ENCODE measurements around the gene DAAM2. TPM values are rescaled to one million over a fixed set of nuclear protein-coding genes. Genes with fewer than 3 reads are reported as not detected.

DAAM2 gene
- polyA plus RNA-seq, 1 of the 3 experiments (the other 2 are of a cell fraction): 0.20 TPM

DNA sequence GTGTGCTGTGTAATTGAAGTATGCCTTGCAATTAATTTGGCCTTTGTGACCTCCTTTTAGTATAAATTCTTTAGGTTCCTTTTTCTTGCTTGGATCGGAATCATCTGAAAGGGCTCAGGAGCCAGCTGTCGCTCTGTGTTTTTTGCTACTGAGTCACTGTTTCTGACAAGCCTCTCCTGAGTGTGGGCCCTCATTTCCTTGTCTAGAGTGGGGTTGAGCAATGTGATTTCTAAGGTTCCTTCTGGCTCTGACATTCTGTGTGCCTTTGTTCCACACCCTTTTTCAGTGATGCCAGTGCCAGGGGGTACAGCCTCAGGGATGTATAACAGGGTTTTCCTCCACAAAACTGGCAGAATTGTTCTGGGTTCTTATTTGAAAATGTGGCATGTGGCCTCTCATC lies 26.5 kb downstream of the DAAM2 start:
- no peak for DNase-seq
- TF ChIP-seq FOXJ3 (CRISPR knock-in tag; IDR thresholded peaks at IDR 0.05) (no peak), RXRA (IDR thresholded peaks at IDR 0.05; ENCODE audit: borderline replicate concordance, low read depth) (no peak), NFIC (IDR thresholded peaks at IDR 0.05; ENCODE audit: borderline replicate concordance) (no peak), SMC3 (IDR thresholded peaks at IDR 0.05; ENCODE audit: low read depth, low read length) (no peak), POLR2AphosphoS5 (IDR thresholded peaks at IDR 0.05; ENCODE audit: low read depth, low read length) (no peak), MEF2A (IDR thresholded peaks at IDR 0.05; ENCODE audit: borderline replicate concordance, low read depth) (no peak), NRF1 (IDR thresholded peaks at IDR 0.05; ENCODE audit: low read depth, low read length) (no peak), EZH2phosphoT487 (IDR thresholded peaks at IDR 0.05; ENCODE audit: borderline replicate concordance, low read depth) (no peak), TEAD4 (IDR thresholded peaks at IDR 0.05; ENCODE audit: borderline replicate concordance, insufficient read depth) (no peak), FOXM1 (IDR thresholded peaks at IDR 0.05; ENCODE audit: low read depth) (no peak), MXI1 (IDR thresholded peaks at IDR 0.05; ENCODE audit: low read depth, low read length) (no peak), RCOR1 (IDR thresholded peaks at IDR 0.05; ENCODE audit: low read length) (no peak)
- TF ChIP-seq, protein P1, sequence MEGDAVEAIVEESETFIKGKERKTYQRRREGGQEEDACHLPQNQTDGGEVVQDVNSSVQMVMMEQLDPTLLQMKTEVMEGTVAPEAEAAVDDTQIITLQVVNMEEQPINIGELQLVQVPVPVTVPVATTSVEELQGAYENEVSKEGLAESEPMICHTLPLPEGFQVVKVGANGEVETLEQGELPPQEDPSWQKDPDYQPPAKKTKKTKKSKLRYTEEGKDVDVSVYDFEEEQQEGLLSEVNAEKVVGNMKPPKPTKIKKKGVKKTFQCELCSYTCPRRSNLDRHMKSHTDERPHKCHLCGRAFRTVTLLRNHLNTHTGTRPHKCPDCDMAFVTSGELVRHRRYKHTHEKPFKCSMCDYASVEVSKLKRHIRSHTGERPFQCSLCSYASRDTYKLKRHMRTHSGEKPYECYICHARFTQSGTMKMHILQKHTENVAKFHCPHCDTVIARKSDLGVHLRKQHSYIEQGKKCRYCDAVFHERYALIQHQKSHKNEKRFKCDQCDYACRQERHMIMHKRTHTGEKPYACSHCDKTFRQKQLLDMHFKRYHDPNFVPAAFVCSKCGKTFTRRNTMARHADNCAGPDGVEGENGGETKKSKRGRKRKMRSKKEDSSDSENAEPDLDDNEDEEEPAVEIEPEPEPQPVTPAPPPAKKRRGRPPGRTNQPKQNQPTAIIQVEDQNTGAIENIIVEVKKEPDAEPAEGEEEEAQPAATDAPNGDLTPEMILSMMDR (IDR thresholded peaks at IDR 0.05): no peak
- TF ChIP-seq, protein P2, sequence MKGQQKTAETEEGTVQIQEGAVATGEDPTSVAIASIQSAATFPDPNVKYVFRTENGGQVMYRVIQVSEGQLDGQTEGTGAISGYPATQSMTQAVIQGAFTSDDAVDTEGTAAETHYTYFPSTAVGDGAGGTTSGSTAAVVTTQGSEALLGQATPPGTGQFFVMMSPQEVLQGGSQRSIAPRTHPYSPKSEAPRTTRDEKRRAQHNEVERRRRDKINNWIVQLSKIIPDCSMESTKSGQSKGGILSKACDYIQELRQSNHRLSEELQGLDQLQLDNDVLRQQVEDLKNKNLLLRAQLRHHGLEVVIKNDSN (IDR thresholded peaks at IDR 0.05; ENCODE audit: borderline replicate concordance, low read depth): no peak
- TF ChIP-seq, protein P3, sequence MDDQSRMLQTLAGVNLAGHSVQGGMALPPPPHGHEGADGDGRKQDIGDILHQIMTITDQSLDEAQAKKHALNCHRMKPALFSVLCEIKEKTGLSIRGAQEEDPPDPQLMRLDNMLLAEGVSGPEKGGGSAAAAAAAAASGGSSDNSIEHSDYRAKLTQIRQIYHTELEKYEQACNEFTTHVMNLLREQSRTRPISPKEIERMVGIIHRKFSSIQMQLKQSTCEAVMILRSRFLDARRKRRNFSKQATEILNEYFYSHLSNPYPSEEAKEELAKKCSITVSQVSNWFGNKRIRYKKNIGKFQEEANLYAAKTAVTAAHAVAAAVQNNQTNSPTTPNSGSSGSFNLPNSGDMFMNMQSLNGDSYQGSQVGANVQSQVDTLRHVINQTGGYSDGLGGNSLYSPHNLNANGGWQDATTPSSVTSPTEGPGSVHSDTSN (IDR thresholded peaks at IDR 0.05): no peak
- TF ChIP-seq, protein P4, sequence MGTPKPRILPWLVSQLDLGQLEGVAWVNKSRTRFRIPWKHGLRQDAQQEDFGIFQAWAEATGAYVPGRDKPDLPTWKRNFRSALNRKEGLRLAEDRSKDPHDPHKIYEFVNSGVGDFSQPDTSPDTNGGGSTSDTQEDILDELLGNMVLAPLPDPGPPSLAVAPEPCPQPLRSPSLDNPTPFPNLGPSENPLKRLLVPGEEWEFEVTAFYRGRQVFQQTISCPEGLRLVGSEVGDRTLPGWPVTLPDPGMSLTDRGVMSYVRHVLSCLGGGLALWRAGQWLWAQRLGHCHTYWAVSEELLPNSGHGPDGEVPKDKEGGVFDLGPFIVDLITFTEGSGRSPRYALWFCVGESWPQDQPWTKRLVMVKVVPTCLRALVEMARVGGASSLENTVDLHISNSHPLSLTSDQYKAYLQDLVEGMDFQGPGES (IDR thresholded peaks at IDR 0.05; ENCODE audit: low read depth, low read length): no peak
- TF ChIP-seq, protein P5, sequence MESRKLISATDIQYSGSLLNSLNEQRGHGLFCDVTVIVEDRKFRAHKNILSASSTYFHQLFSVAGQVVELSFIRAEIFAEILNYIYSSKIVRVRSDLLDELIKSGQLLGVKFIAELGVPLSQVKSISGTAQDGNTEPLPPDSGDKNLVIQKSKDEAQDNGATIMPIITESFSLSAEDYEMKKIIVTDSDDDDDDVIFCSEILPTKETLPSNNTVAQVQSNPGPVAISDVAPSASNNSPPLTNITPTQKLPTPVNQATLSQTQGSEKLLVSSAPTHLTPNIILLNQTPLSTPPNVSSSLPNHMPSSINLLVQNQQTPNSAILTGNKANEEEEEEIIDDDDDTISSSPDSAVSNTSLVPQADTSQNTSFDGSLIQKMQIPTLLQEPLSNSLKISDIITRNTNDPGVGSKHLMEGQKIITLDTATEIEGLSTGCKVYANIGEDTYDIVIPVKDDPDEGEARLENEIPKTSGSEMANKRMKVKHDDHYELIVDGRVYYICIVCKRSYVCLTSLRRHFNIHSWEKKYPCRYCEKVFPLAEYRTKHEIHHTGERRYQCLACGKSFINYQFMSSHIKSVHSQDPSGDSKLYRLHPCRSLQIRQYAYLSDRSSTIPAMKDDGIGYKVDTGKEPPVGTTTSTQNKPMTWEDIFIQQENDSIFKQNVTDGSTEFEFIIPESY (IDR thresholded peaks at IDR 0.05; ENCODE audit: borderline replicate concordance, low read depth): no peak
- TF ChIP-seq, protein P6, sequence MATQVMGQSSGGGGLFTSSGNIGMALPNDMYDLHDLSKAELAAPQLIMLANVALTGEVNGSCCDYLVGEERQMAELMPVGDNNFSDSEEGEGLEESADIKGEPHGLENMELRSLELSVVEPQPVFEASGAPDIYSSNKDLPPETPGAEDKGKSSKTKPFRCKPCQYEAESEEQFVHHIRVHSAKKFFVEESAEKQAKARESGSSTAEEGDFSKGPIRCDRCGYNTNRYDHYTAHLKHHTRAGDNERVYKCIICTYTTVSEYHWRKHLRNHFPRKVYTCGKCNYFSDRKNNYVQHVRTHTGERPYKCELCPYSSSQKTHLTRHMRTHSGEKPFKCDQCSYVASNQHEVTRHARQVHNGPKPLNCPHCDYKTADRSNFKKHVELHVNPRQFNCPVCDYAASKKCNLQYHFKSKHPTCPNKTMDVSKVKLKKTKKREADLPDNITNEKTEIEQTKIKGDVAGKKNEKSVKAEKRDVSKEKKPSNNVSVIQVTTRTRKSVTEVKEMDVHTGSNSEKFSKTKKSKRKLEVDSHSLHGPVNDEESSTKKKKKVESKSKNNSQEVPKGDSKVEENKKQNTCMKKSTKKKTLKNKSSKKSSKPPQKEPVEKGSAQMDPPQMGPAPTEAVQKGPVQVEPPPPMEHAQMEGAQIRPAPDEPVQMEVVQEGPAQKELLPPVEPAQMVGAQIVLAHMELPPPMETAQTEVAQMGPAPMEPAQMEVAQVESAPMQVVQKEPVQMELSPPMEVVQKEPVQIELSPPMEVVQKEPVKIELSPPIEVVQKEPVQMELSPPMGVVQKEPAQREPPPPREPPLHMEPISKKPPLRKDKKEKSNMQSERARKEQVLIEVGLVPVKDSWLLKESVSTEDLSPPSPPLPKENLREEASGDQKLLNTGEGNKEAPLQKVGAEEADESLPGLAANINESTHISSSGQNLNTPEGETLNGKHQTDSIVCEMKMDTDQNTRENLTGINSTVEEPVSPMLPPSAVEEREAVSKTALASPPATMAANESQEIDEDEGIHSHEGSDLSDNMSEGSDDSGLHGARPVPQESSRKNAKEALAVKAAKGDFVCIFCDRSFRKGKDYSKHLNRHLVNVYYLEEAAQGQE (IDR thresholded peaks at IDR 0.05; ENCODE audit: low read depth, low read length): no peak
- Histone ChIP-seq H3K79me2 (ENCODE audit: insufficient read depth) (no peaks in the 10 kb centered on the region), H3F3A (replicated peaks; ENCODE audit: insufficient read depth) (no peaks in the 10 kb centered on the region), H3K9me3 (no peaks in the 10 kb centered on the region), H4K20me1 (ENCODE audit: insufficient read depth) (no peaks in the 10 kb centered on the region), H3K9me2 (no peaks in the 10 kb centered on the region), H3K4me1 (ENCODE audit: control insufficient read depth in 1 of 2, insufficient read depth in 2 of 2, low read depth in 1 of 2, low read length in 1 of 2) (peaks cover 0 to 7% of the 10 kb centered on the region in 2 experiments; a peak in 1 of 4 replicates), H2AFZ (ENCODE audit: low read depth) (no peak overlapping the region), H3K27ac (ENCODE audit: low read depth in 2 of 2, low read length in 1 of 2) (no peak overlapping the region), H3K4me2 (no peak overlapping the region), H3K4me3 (ENCODE audit: low read depth in 2 of 2, low read length in 1 of 2) (no peak overlapping the region), H3K36me3 (replicated peaks in 1 of 2; ENCODE audit: control insufficient read depth in 1 of 2, insufficient read depth in 2 of 2, low read length in 1 of 2) (no peaks in the 10 kb centered on the region), H3K9ac (no peak overlapping the region), H3K27me3 (ENCODE audit: insufficient read depth) (no peaks in the 10 kb centered on the region)
- 51% methylated on average over 2 of the region's 2 CpGs for WGBS (ENCODE audit: low lambda C conversion rate)
- ChIA-PET CTCF (no interaction called here), POLR2A (no interaction called here)
